ENCODE data around the gene DYRK3. TPM values are rescaled to one million over a fixed set of nuclear protein-coding genes. Genes with fewer than 3 reads are reported as not detected.

DYRK3 gene
- total RNA-seq, 4 donors from 2014 or later: 2.5 to 9.1 (median 4.0) TPM

DNA sequence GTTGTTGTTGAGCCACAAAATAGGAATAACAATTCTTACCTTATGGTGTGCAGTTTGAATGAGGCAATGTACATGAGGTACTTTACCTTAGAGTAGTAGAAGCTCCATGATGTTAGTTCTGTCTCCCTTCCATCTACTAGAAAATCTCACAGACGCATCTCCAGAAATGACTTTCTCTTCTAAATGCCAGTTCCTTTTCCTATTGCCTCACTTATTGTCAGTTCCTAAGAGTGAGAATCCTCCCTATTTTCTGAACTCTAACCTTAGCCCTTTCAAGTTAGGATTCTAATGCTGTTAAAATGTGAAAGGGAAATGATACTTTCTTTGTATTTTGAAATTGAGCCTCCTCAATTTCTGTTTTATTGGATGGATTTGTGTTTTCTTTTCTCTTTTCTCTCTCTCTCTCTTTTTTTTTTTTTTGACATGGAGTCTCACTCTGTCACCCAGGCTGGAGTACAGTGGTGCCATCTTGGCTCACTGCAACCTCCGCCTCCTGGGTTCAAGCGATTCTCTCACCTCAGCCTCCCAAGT, 30.8 kb downstream of the DYRK3 start:
- no peak overlapping the region for H3K27ac ChIP-seq
- intact Hi-C loops (cut with DNase I): loop anchor here (5.0 to 10.0 kb wide), 2 partner anchors 34 to 181 kb away; no protein-coding TSS in a partner anchor
- H3K4me1 ChIP-seq: peaks cover 0 to 14% (median 8%) of the 10 kb centered on the region in 3 donors

DNA sequence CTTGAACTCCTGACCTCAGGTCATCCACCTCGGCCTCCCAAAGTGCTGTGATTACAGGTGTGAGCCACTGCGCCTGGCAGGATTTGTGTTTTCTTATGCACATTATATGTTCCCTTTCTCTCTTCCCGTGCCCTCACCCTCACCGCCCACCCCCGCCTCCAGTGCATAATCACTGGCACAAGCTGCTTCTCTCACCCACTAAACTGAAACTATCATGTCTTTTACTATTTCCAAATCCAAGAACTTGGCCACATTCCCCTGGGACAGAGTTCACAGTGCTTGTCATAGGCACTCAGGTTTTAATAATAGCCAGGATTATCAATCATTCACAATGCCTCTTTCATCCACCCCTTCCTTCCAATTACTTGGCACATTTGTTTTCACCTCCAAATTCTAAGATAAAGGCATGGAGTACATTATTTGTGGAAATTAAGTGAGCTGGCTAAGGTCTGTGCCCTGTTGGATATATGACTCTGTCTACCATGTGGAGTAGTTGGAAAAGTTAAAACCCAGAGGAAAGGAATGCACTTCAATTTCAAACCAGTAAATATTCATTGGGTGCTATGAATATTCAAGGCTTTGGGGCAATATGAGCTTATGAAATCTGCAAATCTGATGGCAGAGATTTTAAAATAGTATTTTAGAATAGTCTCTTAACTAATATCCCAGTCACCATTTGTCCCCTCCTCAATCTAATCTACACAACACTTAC, 31.8 kb downstream of the DYRK3 start:
- intact Hi-C loops (cut with DNase I): loop anchor here (5.0 to 10.0 kb wide), 2 partner anchors 35 to 182 kb away; no protein-coding TSS in a partner anchor

More for the DNA sequence above, 30.8 kb downstream of the DYRK3 start:
- TF ChIP-seq POLR2A (IDR thresholded peaks at IDR 0.05): no peak
- TF ChIP-seq, protein P1, sequence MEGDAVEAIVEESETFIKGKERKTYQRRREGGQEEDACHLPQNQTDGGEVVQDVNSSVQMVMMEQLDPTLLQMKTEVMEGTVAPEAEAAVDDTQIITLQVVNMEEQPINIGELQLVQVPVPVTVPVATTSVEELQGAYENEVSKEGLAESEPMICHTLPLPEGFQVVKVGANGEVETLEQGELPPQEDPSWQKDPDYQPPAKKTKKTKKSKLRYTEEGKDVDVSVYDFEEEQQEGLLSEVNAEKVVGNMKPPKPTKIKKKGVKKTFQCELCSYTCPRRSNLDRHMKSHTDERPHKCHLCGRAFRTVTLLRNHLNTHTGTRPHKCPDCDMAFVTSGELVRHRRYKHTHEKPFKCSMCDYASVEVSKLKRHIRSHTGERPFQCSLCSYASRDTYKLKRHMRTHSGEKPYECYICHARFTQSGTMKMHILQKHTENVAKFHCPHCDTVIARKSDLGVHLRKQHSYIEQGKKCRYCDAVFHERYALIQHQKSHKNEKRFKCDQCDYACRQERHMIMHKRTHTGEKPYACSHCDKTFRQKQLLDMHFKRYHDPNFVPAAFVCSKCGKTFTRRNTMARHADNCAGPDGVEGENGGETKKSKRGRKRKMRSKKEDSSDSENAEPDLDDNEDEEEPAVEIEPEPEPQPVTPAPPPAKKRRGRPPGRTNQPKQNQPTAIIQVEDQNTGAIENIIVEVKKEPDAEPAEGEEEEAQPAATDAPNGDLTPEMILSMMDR (IDR thresholded peaks at IDR 0.05): no peak
- 73 to 85% methylated on average over 2 to 3 of the region's 3 CpGs for WGBS, 2 donors
- H3K36me3 ChIP-seq: no peaks in the 10 kb centered on the region
- H3K9me3 ChIP-seq: no peaks in the 10 kb centered on the region
- DNase-seq: no peak
- no peak overlapping the region for H3K4me3 ChIP-seq
- peaks cover 0 to 15% (median 0%) of the 10 kb centered on the region in 4 donors for H3K27me3 ChIP-seq

DNA sequence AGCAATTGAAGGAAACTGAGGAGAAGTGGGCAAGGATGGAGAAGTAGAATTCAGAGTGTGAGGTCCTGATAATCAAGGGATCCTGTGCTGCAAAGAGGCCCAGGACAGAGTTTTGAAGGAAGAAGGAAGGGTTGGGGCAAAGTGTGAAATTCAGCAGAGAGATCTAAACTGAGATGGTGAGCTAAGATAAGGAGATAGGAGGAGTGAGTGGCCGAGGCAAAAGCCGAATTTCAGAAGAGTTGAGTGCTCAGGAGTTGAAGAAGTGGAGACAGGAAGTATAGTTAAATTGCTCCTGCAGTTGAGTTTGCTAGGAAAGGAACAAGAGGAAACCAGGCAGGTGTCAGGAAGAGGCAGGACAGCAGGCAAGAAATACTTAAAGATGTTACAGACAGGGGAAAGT, 33.0 kb downstream of the DYRK3 start:
- H3K27ac ChIP-seq: no peak overlapping the region
- no peaks in the 10 kb centered on the region for H3K9me3 ChIP-seq
- DNase-seq: no peak
- intact Hi-C loops (cut with DNase I): loop anchor here (5.0 to 10.0 kb wide), 2 partner anchors 36 to 184 kb away; no protein-coding TSS in a partner anchor
- H3K4me3 ChIP-seq: no peak overlapping the region
- 55 to 72% methylated on average over 2 of the region's 2 CpGs for WGBS, 2 donors
- peaks cover 0 to 11% (median 0%) of the 10 kb centered on the region in 4 donors for H3K27me3 ChIP-seq
- H3K4me1 ChIP-seq: peaks cover 8 to 32% (median 20%) of the 10 kb centered on the region in 3 donors
- no peak for TF ChIP-seq POLR2A (IDR thresholded peaks at IDR 0.05)
- TF ChIP-seq, protein P1 (IDR thresholded peaks at IDR 0.05): no peak
- H3K36me3 ChIP-seq: no peaks in the 10 kb centered on the region

More for the DNA sequence above, 31.8 kb downstream of the DYRK3 start:
- Histone ChIP-seq H3K36me3 (no peaks in the 10 kb centered on the region), H3K9me3 (no peaks in the 10 kb centered on the region), H3K4me3 (no peak overlapping the region), H3K27me3 (peaks cover 0 to 13% (median 0%) of the 10 kb centered on the region in 4 donors), H3K27ac (no peak overlapping the region), H3K4me1 (peaks cover 0 to 23% (median 9%) of the 10 kb centered on the region in 3 donors)
- WGBS, 2 donors: 36 to 68% methylated on average over 4 to 5 of the region's 5 CpGs
- no peak for DNase-seq
- TF ChIP-seq, protein P1 (IDR thresholded peaks at IDR 0.05): no peak
- no peak for TF ChIP-seq POLR2A (IDR thresholded peaks at IDR 0.05)

DNA sequence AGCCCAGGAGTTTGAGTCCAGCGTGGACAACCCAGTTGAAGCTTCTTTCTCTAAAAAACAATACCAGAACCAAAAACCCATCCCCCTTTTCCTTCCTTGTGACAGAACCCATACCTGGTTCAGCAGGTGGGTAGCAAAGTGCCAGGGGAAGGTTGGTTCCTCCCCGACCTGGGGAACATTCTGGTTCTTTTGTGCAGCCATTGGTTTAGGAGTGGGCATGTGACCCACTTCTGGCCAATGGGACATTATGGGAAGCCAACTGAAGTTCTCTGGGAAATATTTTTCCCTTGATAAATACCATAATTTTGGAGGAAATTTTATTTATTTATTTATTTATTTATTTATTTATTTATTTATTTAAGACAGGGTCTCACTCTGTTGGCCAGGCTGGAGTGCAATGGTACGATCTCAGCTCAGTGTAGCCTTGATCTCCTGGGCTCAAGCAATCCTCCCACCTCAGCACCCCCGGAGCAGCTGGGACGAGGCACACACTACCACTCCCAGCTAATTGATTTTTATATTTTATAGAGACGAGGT, 33.6 kb downstream of the DYRK3 start:
- TF ChIP-seq, protein P1 (IDR thresholded peaks at IDR 0.05): no peak
- no peak for TF ChIP-seq POLR2A (IDR thresholded peaks at IDR 0.05)
- H3K9me3 ChIP-seq: no peaks in the 10 kb centered on the region
- H3K4me1 ChIP-seq: peaks cover 8 to 32% (median 22%) of the 10 kb centered on the region in 3 donors
- 95 to 96% methylated on average over 6 of the region's 6 CpGs for WGBS, 2 donors
- H3K27ac ChIP-seq: no peak overlapping the region
- DNase-seq: no peak
- no peak overlapping the region for H3K4me3 ChIP-seq
- intact Hi-C loops (cut with DNase I): loop anchor here (5.0 to 10.0 kb wide), 2 partner anchors 37 to 184 kb away; no protein-coding TSS in a partner anchor
- no peaks in the 10 kb centered on the region for H3K36me3 ChIP-seq
- peaks cover 0 to 5% (median 0%) of the 10 kb centered on the region in 4 donors for H3K27me3 ChIP-seq
